ENCODE data around the gene NPBWR2.

- TF ChIP-seq, protein P1, sequence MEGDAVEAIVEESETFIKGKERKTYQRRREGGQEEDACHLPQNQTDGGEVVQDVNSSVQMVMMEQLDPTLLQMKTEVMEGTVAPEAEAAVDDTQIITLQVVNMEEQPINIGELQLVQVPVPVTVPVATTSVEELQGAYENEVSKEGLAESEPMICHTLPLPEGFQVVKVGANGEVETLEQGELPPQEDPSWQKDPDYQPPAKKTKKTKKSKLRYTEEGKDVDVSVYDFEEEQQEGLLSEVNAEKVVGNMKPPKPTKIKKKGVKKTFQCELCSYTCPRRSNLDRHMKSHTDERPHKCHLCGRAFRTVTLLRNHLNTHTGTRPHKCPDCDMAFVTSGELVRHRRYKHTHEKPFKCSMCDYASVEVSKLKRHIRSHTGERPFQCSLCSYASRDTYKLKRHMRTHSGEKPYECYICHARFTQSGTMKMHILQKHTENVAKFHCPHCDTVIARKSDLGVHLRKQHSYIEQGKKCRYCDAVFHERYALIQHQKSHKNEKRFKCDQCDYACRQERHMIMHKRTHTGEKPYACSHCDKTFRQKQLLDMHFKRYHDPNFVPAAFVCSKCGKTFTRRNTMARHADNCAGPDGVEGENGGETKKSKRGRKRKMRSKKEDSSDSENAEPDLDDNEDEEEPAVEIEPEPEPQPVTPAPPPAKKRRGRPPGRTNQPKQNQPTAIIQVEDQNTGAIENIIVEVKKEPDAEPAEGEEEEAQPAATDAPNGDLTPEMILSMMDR (optimal IDR thresholded peaks at IDR 0.05 in 1 of 3, IDR thresholded peaks at IDR 0.05 in 1 of 3, conservative IDR thresholded peaks at IDR 0.05 in 1 of 3; ENCODE audit: extremely low read depth in 1 of 3, insufficient read depth in 2 of 3, low read length in 3 of 3): no peak
- no peak for TF ChIP-seq EZH2 (IDR thresholded peaks at IDR 0.05; ENCODE audit: low read length)
Measured at GRCh38 chr20:64150756-64151632, 43.6 kb upstream of the NPBWR2 start.

Measured in keratinocyte (primary cell).